ENCODE data around the gene SLC51B.
"Not testable (repeated sequence)": the region's sequence is repeated elsewhere in the genome, so short reads cannot be mapped to it uniquely, and the experiment has no call there.

Gene SLC51B

GRCh38 chr15:65032801-65033537, 12.2 kb upstream of the SLC51B start:
- Histone ChIP-seq H3K9ac (ENCODE audit: low read depth, low read length) (no peak overlapping the region), H3K9me3 (ENCODE audit: control insufficient read depth, insufficient read depth, low read length) (no peaks in the 10 kb centered on the region), H3K36me3 (ENCODE audit: insufficient read depth, low read length) (no peaks in the 10 kb centered on the region), H3K4me1 (ENCODE audit: insufficient read depth, low read length) (peaks cover 10% of the 10 kb centered on the region)

- no peak overlapping the region for H3K9ac ChIP-seq (ENCODE audit: low read depth, low read length)
- peaks cover 6% of the 10 kb centered on the region for H3K4me1 ChIP-seq (ENCODE audit: insufficient read depth, low read length)
- no peaks in the 10 kb centered on the region for H3K36me3 ChIP-seq (ENCODE audit: insufficient read depth, low read length)
- no peaks in the 10 kb centered on the region for H3K9me3 ChIP-seq (ENCODE audit: control insufficient read depth, insufficient read depth, low read length)
Measured at GRCh38 chr15:65033659-65034269, 11.4 kb upstream of the SLC51B start.

GRCh38 chr15:65034719-65035118, 10.5 kb upstream of the SLC51B start:
- Histone ChIP-seq H3K9ac (ENCODE audit: low read depth, low read length) (no peak overlapping the region), H3K9me3 (ENCODE audit: control insufficient read depth, insufficient read depth, low read length) (no peaks in the 10 kb centered on the region), H3K36me3 (ENCODE audit: insufficient read depth, low read length) (no peaks in the 10 kb centered on the region), H3K4me1 (ENCODE audit: insufficient read depth, low read length) (peaks cover 6% of the 10 kb centered on the region)

- Histone ChIP-seq H3K9me3 (ENCODE audit: control insufficient read depth, insufficient read depth, low read length) (no peaks in the 10 kb centered on the region), H3K4me1 (ENCODE audit: insufficient read depth, low read length) (peaks cover 6% of the 10 kb centered on the region)
Measured at GRCh38 chr15:65037309-65037708, 7.9 kb upstream of the SLC51B start.

GRCh38 chr15:65038428-65038827, 6.8 kb upstream of the SLC51B start:
- H3K36me3 ChIP-seq (ENCODE audit: insufficient read depth, low read length): no peaks in the 10 kb centered on the region
- no peaks in the 10 kb centered on the region for H3K9me3 ChIP-seq (ENCODE audit: control insufficient read depth, insufficient read depth, low read length)
- peaks cover 2% of the 10 kb centered on the region for H3K4me1 ChIP-seq (ENCODE audit: insufficient read depth, low read length)
- no peak overlapping the region for H3K9ac ChIP-seq (ENCODE audit: low read depth, low read length)

More at GRCh38 chr15:65037309-65037708, 7.9 kb upstream of the SLC51B start:
- Histone ChIP-seq H3K9ac (ENCODE audit: low read depth, low read length) (no peak overlapping the region), H3K36me3 (ENCODE audit: insufficient read depth, low read length) (no peaks in the 10 kb centered on the region)

DNA sequence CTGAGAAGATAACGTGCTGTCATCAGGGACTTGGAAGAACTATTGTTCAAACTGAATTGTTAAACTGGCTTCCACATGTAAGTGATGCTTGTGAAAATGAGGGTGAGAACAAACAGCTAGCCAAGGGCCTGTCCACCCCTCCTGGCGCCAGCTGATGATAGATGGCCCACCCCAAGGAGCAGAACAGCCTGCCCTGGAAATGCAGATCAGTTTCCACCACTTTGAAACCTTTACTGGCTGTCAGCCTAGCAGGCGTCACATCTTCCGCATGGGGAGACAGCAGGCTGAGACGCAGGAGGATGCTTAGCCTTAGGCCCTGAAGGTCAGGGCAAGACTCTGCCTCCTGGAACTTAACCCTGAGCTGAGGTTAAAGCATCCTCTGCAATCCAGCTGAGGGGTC, 6.4 kb upstream of the SLC51B start:
- H3K36me3 ChIP-seq (ENCODE audit: insufficient read depth, low read length): no peaks in the 10 kb centered on the region
- no peaks in the 10 kb centered on the region for H3K9me3 ChIP-seq (ENCODE audit: control insufficient read depth, insufficient read depth, low read length)
- no peaks in the 10 kb centered on the region for H3K4me1 ChIP-seq (ENCODE audit: insufficient read depth, low read length)
- no peak overlapping the region for H3K9ac ChIP-seq (ENCODE audit: low read depth, low read length)

DNA sequence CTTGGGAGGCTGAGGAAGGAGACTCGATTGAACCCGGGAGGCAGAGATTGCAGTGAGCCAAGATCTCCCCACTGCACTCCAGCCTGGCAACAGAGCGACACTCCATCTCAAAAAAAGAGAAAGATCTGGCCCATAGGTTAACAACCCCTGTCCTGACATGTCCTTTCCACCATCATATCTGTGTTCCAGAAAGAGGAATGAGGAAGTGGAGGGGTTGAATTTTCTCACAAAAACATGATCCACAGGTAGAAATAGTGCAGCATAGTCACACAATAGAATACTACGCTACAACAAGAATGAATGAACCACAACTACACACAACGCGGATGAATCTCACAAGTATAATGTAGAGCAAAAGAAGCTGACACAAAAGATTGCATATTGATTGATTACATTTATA, 4.7 kb upstream of the SLC51B start:
- no peaks in the 10 kb centered on the region for H3K9me3 ChIP-seq (ENCODE audit: control insufficient read depth, insufficient read depth, low read length)
- no peak overlapping the region for H3K9ac ChIP-seq (ENCODE audit: low read depth, low read length)
- no peaks in the 10 kb centered on the region for H3K36me3 ChIP-seq (ENCODE audit: insufficient read depth, low read length)
- peaks cover 3% of the 10 kb centered on the region; the same call in 1 of the 2 replicates for H3K4me1 ChIP-seq (ENCODE audit: insufficient read depth, low read length)

DNA sequence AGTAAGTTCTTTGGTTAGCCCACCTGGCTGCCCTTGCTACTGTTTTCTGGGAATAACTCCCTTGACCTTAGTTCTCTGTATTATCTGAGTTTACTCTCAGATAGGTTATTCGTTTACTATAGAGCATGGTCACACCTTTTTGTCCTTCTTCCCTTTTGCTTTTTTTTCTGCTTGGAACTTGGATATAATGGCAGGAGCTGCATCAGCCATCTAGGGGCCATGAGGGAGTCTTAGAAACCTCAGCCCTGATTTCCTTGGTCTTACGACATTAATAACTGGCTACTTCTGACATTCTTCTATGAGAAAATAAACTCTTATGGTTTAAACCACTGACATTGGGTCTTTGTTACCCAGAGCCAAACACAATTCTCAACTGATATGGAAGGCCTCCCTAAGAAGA, 3.4 kb upstream of the SLC51B start:
- Histone ChIP-seq H3K36me3 (ENCODE audit: insufficient read depth, low read length) (no peaks in the 10 kb centered on the region), H3K9ac (ENCODE audit: low read depth, low read length) (no peak overlapping the region), H3K4me1 (ENCODE audit: insufficient read depth, low read length) (peaks cover 3% of the 10 kb centered on the region; the same call in 1 of the 2 replicates), H3K9me3 (ENCODE audit: control insufficient read depth, insufficient read depth, low read length) (no peaks in the 10 kb centered on the region)

GRCh38 chr15:65042776-65043327, 2.3 kb upstream of the SLC51B start:
- H3K9ac ChIP-seq (ENCODE audit: low read depth, low read length): no peak overlapping the region
- peaks cover 3% of the 10 kb centered on the region; the same call in 1 of the 2 replicates for H3K4me1 ChIP-seq (ENCODE audit: insufficient read depth, low read length)
- H3K36me3 ChIP-seq (ENCODE audit: insufficient read depth, low read length): no peaks in the 10 kb centered on the region
- H3K9me3 ChIP-seq (ENCODE audit: control insufficient read depth, insufficient read depth, low read length): no peaks in the 10 kb centered on the region

DNA sequence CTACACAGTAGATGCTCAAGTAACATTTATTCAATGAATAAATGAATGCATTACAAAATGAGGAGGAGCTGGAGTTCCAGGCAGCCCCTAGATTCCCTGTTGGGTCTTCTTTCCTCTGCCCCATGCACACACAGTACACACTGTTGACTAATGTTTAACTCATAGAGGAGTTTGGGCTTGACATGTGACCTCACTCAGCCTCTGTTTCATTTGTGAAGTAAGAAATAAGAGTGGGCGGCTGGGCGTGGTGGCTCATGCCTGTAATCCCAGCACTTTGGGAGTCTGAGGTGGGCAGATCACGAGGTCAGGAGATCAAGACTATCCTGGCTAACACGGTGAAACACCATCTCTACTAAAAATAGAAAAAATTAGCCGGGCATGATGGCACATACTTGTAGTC, 969 bp upstream of the SLC51B start:
- H3K9me3 ChIP-seq (ENCODE audit: control insufficient read depth, insufficient read depth, low read length); H3K36me3 ChIP-seq (ENCODE audit: insufficient read depth, low read length); H3K4me1 ChIP-seq (ENCODE audit: insufficient read depth, low read length); H3K9ac ChIP-seq (ENCODE audit: low read depth, low read length): not testable (repeated sequence)

DNA sequence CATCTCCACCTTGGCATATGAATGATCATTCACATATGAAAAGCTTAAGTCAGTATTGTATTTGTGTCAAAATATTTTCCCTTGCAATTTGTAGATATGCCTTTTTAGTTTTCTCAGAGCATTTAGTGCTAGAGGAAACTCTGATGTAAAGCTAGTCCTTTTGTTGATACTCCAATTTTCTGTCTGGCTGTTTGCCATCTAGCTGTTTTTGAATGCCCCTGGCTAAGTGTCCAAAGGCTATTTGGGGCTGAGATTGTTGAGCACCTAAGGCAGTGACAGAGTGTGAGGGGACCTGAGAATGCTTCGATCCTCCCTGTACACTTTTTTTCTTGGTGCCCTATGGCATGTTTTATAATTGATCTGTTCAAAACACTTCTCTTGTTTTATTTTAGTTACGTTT, 3.1 kb downstream of the SLC51B start:
- no peaks in the 10 kb centered on the region for H3K36me3 ChIP-seq (ENCODE audit: insufficient read depth, low read length)
- H3K9me3 ChIP-seq (ENCODE audit: control insufficient read depth, insufficient read depth, low read length): no peaks in the 10 kb centered on the region
- H3K4me1 ChIP-seq (ENCODE audit: insufficient read depth, low read length): peaks cover 3% of the 10 kb centered on the region; the same call in 1 of the 2 replicates
- H3K9ac ChIP-seq (ENCODE audit: low read depth, low read length): no peak overlapping the region

GRCh38 chr15:65049418-65049840, 4.2 kb downstream of the SLC51B start:
- H3K9ac ChIP-seq (ENCODE audit: low read depth, low read length): peak overlapping the region; percentile 1; the same call in 1 of the 2 replicates

GRCh38 chr15:65050270-65050669, 5.1 kb downstream of the SLC51B start:
- Histone ChIP-seq H3K9me3 (ENCODE audit: control insufficient read depth, insufficient read depth, low read length) (no peaks in the 10 kb centered on the region), H3K4me1 (ENCODE audit: insufficient read depth, low read length) (no peaks in the 10 kb centered on the region), H3K36me3 (ENCODE audit: insufficient read depth, low read length) (no peaks in the 10 kb centered on the region), H3K9ac (ENCODE audit: low read depth, low read length) (no peak overlapping the region)

More at GRCh38 chr15:65049418-65049840, 4.2 kb downstream of the SLC51B start:
- Histone ChIP-seq H3K4me1 (ENCODE audit: insufficient read depth, low read length) (peaks cover 3% of the 10 kb centered on the region; the same call in 1 of the 2 replicates), H3K36me3 (ENCODE audit: insufficient read depth, low read length) (no peaks in the 10 kb centered on the region), H3K9me3 (ENCODE audit: control insufficient read depth, insufficient read depth, low read length) (no peaks in the 10 kb centered on the region)

DNA sequence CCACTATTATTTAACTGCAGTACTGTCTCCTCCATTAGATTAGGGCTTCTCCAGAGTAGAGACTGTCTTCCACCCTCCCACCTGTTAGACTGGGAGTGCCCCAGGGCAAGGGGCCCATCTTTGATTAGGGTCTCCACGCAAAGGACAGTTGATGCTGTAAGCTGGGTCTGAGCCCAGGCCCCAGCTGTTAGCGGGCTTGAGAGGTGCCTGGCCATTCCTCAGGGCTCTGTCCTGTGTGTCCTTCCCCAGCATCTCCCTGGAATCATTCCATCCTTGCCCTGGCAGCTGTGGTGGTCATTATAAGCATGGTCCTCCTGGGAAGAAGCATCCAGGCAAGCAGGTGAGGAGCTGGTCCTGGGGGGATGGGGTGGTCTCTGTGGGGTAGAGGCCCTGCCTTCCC, 6.1 kb downstream of the SLC51B start:
- no peaks in the 10 kb centered on the region for H3K36me3 ChIP-seq (ENCODE audit: insufficient read depth, low read length)
- no peaks in the 10 kb centered on the region for H3K9me3 ChIP-seq (ENCODE audit: control insufficient read depth, insufficient read depth, low read length)
- H3K9ac ChIP-seq (ENCODE audit: low read depth, low read length): no peak overlapping the region
- H3K4me1 ChIP-seq (ENCODE audit: insufficient read depth, low read length): no peaks in the 10 kb centered on the region

DNA sequence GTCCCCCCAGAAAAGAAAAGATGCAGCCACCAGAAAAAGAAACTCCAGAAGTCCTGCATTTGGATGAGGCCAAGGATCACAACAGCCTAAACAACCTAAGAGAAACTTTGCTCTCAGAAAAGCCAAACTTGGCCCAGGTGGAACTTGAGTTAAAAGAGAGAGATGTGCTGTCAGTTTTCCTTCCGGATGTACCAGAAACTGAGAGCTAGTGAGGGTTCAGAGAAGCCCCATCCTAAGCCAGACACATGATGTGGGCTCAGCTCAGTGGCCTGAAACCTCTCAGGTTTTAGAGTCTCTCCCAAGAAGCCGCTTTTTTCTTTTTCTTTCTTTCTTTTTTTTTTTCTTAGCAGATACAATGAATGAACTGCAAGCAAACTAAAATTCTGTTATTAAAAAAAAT, 7.8 kb downstream of the SLC51B start:
- no peaks in the 10 kb centered on the region; the same call in 1 of the 2 replicates for H3K36me3 ChIP-seq (ENCODE audit: insufficient read depth, low read length)
- H3K4me1 ChIP-seq (ENCODE audit: insufficient read depth, low read length): no peaks in the 10 kb centered on the region
- H3K9me3 ChIP-seq (ENCODE audit: control insufficient read depth, insufficient read depth, low read length): no peaks in the 10 kb centered on the region
- no peak overlapping the region for H3K9ac ChIP-seq (ENCODE audit: low read depth, low read length)

All from ES-I3 (cell line).